IPS DF 6.9 (cell line): Measurements from ENCODE around the gene MAS1.

Experiments used
- DNase-seq: peaks from one replicate; pipeline ENCODE4 v3.0.0-alpha.2; 2013; ENCODE audit warnings: low read depth, low spot score
- H3K27ac ChIP-seq: one replicate; pipeline ENCODE4 v1.5.1; 2013; ENCODE audit warnings: low read length, control low read depth
- H3K27me3 ChIP-seq: 2 replicates; pipeline ENCODE4 v1.6.1; 2013; ENCODE audit warnings: mild to moderate bottlenecking, low read length; ENCODE audit not compliant: control insufficient read depth, insufficient read depth
- H3K36me3 ChIP-seq: 2 replicates; pipeline ENCODE4 v1.6.1; 2013; ENCODE audit warnings: low read length; ENCODE audit not compliant: control insufficient read depth, insufficient read depth
- H3K4me1 ChIP-seq: 2 replicates; pipeline ENCODE4 v1.6.1; 2013; ENCODE audit warnings: low read length; ENCODE audit not compliant: control insufficient read depth, insufficient read depth
- H3K4me3 ChIP-seq: 2 replicates; pipeline ENCODE4 v1.5.1; 2013; ENCODE audit warnings: mild to moderate bottlenecking, low read length
- H3K9me3 ChIP-seq: 2 replicates; pipeline ENCODE4 v1.6.1; 2013; ENCODE audit warnings: low read length, inconsistent platforms; ENCODE audit not compliant: control insufficient read depth, insufficient read depth
- WGBS: extraction: QIAGEN DNeasy Blood & Tissue Kit; methylation state at CpG from one replicate; pipeline ENCODE4 v1.1.7; 2013; ENCODE audit warnings: mixed read lengths, missing lambda C conversion rate; ENCODE audit not compliant: insufficient read length, insufficient coverage; 5-methylcytosine and 5-hydroxymethylcytosine counted together

Gene MAS1

DNA sequence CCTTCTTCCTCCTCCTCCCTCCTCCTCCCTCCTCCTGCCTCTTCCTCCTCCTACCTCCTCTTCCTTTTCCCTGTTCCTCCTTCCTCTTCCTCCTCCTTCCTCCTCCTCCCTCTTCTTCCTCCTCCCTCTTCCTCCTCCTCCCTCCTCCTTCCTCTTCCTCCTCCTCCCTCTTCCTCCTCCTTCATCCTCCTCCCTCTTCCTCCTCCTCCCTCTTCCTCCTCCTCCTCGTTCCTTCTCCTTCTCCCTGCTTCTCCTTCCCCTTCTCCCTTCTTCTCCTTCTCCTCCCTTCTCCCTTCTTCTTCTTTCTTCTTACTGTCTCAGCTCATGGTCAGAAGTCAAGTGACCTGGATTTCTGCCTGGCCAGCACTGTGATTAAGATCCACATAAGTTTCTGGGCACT is 7.7 kb downstream of the MAS1 start:
- Histone ChIP-seq H3K4me1 (no peaks in the 10 kb centered on the region), H3K9me3 (no peaks in the 10 kb centered on the region), H3K4me3 (no peak overlapping the region), H3K36me3 (no peaks in the 10 kb centered on the region), H3K27ac (no peak overlapping the region), H3K27me3 (no peaks in the 10 kb centered on the region)
- no peak for DNase-seq
- WGBS, result no CpG with 5 or more reads among the region's 1 CpG

GRCh38 chr6:159899994-159900745 is 9.4 kb downstream of the MAS1 start:
- Histone ChIP-seq H3K36me3 (no peaks in the 10 kb centered on the region), H3K4me3 (no peak overlapping the region), H3K9me3 (no peaks in the 10 kb centered on the region), H3K27ac (no peak overlapping the region), H3K4me1 (no peaks in the 10 kb centered on the region), H3K27me3 (no peaks in the 10 kb centered on the region)
- no peak for DNase-seq
- WGBS, result no CpG with 5 or more reads among the region's 15 CpGs

- Histone ChIP-seq H3K4me1 (no peaks in the 10 kb centered on the region; the same call in 1 of the 2 replicates), H3K9me3 (no peaks in the 10 kb centered on the region), H3K27ac (no peak overlapping the region), H3K4me3 (no peak overlapping the region), H3K36me3 (no peaks in the 10 kb centered on the region), H3K27me3 (no peaks in the 10 kb centered on the region)
- DNase-seq, result no peak
- no CpG with 5 or more reads among the region's 9 CpGs for WGBS
These were observed 11.8 kb downstream of the MAS1 start for GRCh38 chr6:159902620-159903019.

DNA sequence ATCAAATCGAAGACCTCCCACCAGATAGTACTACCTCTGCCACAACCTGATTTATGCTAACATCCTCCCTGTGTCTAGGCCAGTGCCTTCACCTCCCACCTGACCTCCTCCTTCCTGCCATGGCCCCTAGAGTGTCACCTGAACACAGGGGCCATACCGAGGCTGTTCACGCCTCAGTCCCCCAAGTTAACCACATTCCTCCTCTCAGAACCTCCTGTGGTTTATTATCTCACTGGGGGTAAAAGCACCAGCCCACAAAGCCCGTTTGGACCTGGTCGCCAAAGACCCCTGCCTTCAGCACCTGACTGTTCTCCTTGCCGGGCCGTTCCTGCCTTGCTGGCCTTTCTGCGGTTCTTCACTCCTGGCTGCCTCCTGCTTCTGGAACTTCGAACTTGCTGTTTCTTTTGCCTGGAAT is 13.7 kb downstream of the MAS1 start:
- WGBS, result no CpG with 5 or more reads among the region's 9 CpGs
- no peaks in the 10 kb centered on the region; the same call in 1 of the 2 replicates for H3K4me1 ChIP-seq
- no peak overlapping the region for H3K27ac ChIP-seq
- H3K36me3 ChIP-seq, result no peaks in the 10 kb centered on the region
- H3K9me3 ChIP-seq, result no peaks in the 10 kb centered on the region
- DNase-seq, result no peak
- no peaks in the 10 kb centered on the region for H3K27me3 ChIP-seq
- no peak overlapping the region for H3K4me3 ChIP-seq

DNA sequence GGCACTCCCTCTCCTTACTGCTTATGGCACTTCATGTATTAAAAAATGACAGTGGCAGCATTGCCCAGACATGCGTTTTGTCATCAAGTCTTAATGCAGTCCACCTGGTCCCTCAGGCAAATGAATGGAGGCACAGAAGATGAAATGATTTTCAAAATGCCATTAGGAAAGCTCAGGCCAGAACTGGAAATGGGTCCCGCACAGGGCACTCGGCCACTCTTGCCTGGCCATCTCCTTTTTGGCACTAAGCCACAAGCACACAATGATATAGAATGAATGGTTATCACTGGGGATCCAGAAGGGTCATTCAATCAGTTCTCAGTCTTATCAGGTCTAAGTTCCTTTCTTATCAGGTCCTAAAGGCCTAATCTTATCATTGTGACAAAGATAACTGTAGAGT is 15.6 kb downstream of the MAS1 start:
- Histone ChIP-seq H3K27ac (no peak overlapping the region), H3K9me3 (no peaks in the 10 kb centered on the region), H3K4me3 (no peak overlapping the region), H3K27me3 (no peaks in the 10 kb centered on the region), H3K4me1 (no peaks in the 10 kb centered on the region; the same call in 1 of the 2 replicates), H3K36me3 (no peaks in the 10 kb centered on the region)
- no CpG with 5 or more reads among the region's 3 CpGs for WGBS
- DNase-seq, result no peak

DNA sequence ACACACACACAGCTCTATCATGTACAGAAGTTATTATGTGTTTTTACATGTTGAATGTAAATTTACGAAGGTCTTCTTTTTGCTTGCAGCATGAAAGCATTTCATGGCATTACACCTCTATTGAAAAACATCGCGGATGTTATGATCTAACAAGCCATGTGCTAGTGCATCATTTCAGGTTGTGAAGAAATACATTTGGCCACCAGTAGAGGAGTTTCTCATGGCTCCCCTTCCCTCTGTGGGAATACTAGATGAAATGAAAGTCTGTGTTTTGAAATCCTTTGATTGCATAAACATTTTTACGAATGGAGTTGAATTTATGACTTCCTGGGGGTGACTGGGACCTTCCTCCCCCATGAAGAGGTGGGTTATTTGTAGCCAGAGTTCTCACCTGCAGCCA is 17.7 kb downstream of the MAS1 start:
- no CpG with 5 or more reads among the region's 4 CpGs for WGBS
- Histone ChIP-seq H3K27me3 (no peaks in the 10 kb centered on the region), H3K36me3 (no peaks in the 10 kb centered on the region), H3K4me1 (no peaks in the 10 kb centered on the region; the same call in 1 of the 2 replicates), H3K27ac (no peak overlapping the region), H3K4me3 (no peak overlapping the region), H3K9me3 (no peaks in the 10 kb centered on the region)
- DNase-seq, result no peak

- H3K27ac ChIP-seq, result no peak overlapping the region
- H3K4me3 ChIP-seq, result no peak overlapping the region
- no peaks in the 10 kb centered on the region for H3K27me3 ChIP-seq
- H3K36me3 ChIP-seq, result no peaks in the 10 kb centered on the region
- H3K4me1 ChIP-seq, result no peaks in the 10 kb centered on the region; the same call in 1 of the 2 replicates
- no CpG with 5 or more reads among the region's 4 CpGs for WGBS
- no peak for DNase-seq
- H3K9me3 ChIP-seq, result no peaks in the 10 kb centered on the region
These were observed 18.2 kb downstream of the MAS1 start for GRCh38 chr6:159908979-159909378.

DNA sequence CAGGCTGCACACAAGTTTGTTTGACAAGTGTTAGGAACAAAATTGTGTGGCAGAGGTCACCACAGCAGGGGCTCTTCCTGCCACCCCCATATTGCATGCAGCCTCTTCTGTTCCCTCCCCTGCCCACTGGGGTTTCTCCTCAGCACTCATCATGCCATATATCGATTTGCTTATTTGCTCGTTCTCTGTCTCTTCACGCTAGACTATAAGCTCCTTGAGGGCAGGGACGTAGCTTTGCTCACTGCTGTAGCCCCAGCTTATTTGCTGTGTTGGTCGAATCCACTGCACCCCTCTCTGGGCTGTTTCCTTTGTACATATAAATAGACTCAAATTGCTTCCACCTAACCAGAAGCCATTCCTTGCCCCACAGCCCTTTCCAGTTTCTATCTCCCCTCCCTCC is 19.6 kb downstream of the MAS1 start:
- H3K27me3 ChIP-seq, result no peaks in the 10 kb centered on the region
- H3K4me3 ChIP-seq, result no peak overlapping the region
- H3K9me3 ChIP-seq, result no peaks in the 10 kb centered on the region
- no peaks in the 10 kb centered on the region; the same call in 1 of the 2 replicates for H3K4me1 ChIP-seq
- H3K36me3 ChIP-seq, result no peaks in the 10 kb centered on the region
- no peak for DNase-seq
- WGBS, result no CpG with 5 or more reads among the region's 5 CpGs
- H3K27ac ChIP-seq, result no peak overlapping the region

GRCh38 chr6:159913375-159913774 is 22.6 kb downstream of the MAS1 start:
- no peak for DNase-seq
- no CpG with 5 or more reads among the region's 2 CpGs for WGBS
- Histone ChIP-seq H3K4me1 (no peaks in the 10 kb centered on the region; the same call in 1 of the 2 replicates), H3K9me3 (no peaks in the 10 kb centered on the region), H3K27me3 (no peaks in the 10 kb centered on the region), H3K27ac (no peak overlapping the region), H3K4me3 (no peak overlapping the region), H3K36me3 (no peaks in the 10 kb centered on the region)

DNA sequence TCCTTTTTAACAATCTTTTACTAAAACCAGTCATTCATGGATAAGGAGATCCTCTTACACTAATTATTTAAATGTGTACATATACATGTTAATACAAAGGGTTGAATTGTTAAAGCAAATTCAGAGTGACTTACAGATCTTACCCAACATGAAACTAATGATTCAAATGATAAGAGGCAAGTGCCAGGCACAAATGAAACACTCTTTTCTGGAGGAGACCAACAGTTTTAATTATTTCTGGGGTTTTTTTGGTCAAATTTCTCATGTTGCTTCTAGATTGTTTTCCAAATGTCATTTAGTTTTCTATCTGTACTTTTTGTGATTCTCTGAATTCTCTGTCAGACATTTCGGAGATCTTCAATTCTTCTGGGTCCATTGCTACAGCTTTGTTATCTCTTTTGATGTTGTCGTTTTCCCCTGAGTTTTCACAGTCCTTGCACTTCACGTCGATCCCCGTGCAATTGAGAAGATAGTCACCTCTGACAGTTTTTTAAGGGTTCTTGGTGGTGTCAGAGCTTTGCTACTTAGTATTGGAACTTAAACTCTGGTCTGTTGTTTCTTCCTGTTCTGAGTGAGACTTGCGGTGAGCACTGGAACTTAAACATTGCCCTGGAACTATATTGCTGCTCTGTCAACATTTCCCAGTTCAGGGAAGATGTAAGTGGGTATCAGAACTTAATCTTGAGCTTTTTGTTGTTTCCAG is 23.2 kb downstream of the MAS1 start:
- H3K4me1 ChIP-seq, result no peaks in the 10 kb centered on the region; the same call in 1 of the 2 replicates
- H3K27me3 ChIP-seq, result no peaks in the 10 kb centered on the region
- no peak for DNase-seq
- H3K36me3 ChIP-seq, result no peaks in the 10 kb centered on the region
- WGBS, result no CpG with 5 or more reads among the region's 6 CpGs
- H3K4me3 ChIP-seq, result no peak overlapping the region
- no peaks in the 10 kb centered on the region for H3K9me3 ChIP-seq
- H3K27ac ChIP-seq, result no peak overlapping the region
